Esophagus muscularis mucosa (tissue), 3 donors: ENCODE results near the gene HSPB9.

Experiments
- POLR2A ChIP-seq: fragments of 450-650 bp; IDR thresholded peaks from one replicate; pipeline ENCODE4 v1.6.1; 2017; ENCODE audit warnings: antibody characterized with exemption, moderate library complexity, mild to moderate bottlenecking, low read depth
- POLR2AphosphoS5 ChIP-seq, 2 donors: sonication (generic); formaldehyde crosslinking; IDR thresholded peaks; one replicate each; pipeline ENCODE4 v1.6.1; 2017; ENCODE audit warnings: antibody characterized with exemption in 2 of 2
- TF ChIP-seq, protein P1 (sequence below), 3 experiments: fragments of 200-600 bp in 2 of 3; fragments of 450-650 bp in 1 of 3; sonication (generic) in 2 of 3; IDR thresholded peaks; one replicate each; pipeline ENCODE4 v1.5.1; 2017 to 2019; ENCODE audit warnings: antibody characterized with exemption in 3 of 3, mild to moderate bottlenecking in 2 of 3, moderate library complexity in 1 of 3

DNA sequence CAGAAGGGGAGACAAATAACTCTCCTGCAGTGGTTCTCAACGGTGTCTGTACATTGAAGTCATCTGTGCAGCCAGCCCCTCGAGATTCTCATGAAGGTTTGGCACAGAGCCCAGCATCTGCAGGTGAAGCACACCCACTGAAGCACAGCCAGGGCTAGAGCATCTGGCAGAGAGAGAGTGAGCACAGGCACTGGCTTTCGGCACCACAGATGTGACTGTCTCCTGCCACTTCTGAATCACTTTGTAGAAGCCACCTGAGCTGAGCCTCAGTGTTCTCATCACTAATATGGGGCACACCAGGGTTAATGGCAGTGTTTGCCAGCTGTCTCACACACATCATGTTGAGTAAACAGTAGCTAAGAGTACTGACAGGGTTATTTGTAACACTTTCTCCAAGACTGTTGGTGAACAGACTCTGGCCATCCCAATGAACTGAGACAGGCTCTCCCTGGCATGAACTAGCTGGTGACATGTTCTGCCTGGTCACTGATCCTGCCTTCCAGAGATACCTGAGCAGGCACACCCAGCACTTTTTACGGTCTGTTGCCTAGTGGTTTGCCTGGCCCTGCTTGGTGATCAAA, 10.9 kb downstream of the HSPB9 start:
- TF ChIP-seq, protein P1, sequence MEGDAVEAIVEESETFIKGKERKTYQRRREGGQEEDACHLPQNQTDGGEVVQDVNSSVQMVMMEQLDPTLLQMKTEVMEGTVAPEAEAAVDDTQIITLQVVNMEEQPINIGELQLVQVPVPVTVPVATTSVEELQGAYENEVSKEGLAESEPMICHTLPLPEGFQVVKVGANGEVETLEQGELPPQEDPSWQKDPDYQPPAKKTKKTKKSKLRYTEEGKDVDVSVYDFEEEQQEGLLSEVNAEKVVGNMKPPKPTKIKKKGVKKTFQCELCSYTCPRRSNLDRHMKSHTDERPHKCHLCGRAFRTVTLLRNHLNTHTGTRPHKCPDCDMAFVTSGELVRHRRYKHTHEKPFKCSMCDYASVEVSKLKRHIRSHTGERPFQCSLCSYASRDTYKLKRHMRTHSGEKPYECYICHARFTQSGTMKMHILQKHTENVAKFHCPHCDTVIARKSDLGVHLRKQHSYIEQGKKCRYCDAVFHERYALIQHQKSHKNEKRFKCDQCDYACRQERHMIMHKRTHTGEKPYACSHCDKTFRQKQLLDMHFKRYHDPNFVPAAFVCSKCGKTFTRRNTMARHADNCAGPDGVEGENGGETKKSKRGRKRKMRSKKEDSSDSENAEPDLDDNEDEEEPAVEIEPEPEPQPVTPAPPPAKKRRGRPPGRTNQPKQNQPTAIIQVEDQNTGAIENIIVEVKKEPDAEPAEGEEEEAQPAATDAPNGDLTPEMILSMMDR (IDR thresholded peaks at IDR 0.05), result no peak
- TF ChIP-seq POLR2AphosphoS5 (IDR thresholded peaks at IDR 0.05), result no peak
- no peak for TF ChIP-seq POLR2A
